H9 (cell line): ENCODE results near the gene DDX24. TPM values are rescaled to one million over a fixed set of nuclear protein-coding genes. Genes with fewer than 3 reads are reported as not detected.
"Not testable (repeated sequence)": the region's sequence is repeated elsewhere in the genome, so short reads cannot be mapped to it uniquely, and the experiment has no call there.

Source experiments
- DNase-seq: peaks from one replicate; pipeline ENCODE4 v3.0.0-alpha.2; 2017
- H2AFZ ChIP-seq: one replicate; pipeline ENCODE4 v1.6.1; 2013; ENCODE audit warnings: mild to moderate bottlenecking, low read length, control low read depth, moderate library complexity
- H2AK5ac ChIP-seq: 2 replicates; pipeline ENCODE4 v1.6.1; 2013; ENCODE audit warnings: low read length, control low read depth, mixed read lengths; ENCODE audit not compliant: insufficient read length
- H2BK120ac ChIP-seq: one replicate; pipeline ENCODE4 v1.6.1; 2013; ENCODE audit warnings: low read depth, mild to moderate bottlenecking, low read length, control low read depth, inconsistent platforms; ENCODE audit not compliant: poor library complexity, severe bottlenecking
- H2BK12ac ChIP-seq: 2 replicates; pipeline ENCODE4 v1.6.1; 2013; ENCODE audit warnings: low read length, control low read depth, mixed read lengths, low read depth; ENCODE audit not compliant: insufficient read length
- H2BK15ac ChIP-seq: 2 replicates; pipeline ENCODE4 v1.6.1; 2013; ENCODE audit warnings: low read depth, low read length, control low read depth
- H2BK20ac ChIP-seq: one replicate; pipeline ENCODE4 v1.6.1; 2013; ENCODE audit warnings: low read depth, mild to moderate bottlenecking, low read length, control low read depth, inconsistent platforms; ENCODE audit not compliant: poor library complexity, severe bottlenecking
- H2BK5ac ChIP-seq: 2 replicates; pipeline ENCODE4 v1.6.1; 2013; ENCODE audit warnings: low read length, control low read depth, mixed read lengths; ENCODE audit not compliant: insufficient read length
- H3K14ac ChIP-seq: 2 replicates; pipeline ENCODE4 v1.6.1; 2013; ENCODE audit warnings: low read length, control low read depth; ENCODE audit not compliant: insufficient read depth
- H3K18ac ChIP-seq: 2 replicates; pipeline ENCODE4 v1.6.1; 2013; ENCODE audit warnings: low read depth, mild to moderate bottlenecking, mixed read lengths, low read length, control low read depth; ENCODE audit not compliant: insufficient read length
- H3K23ac ChIP-seq: 2 replicates; pipeline ENCODE4 v1.6.1; 2013; ENCODE audit warnings: low read length, control low read depth, mixed read lengths, low read depth; ENCODE audit not compliant: insufficient read length
- H3K23me2 ChIP-seq: 2 replicates; pipeline ENCODE4 v1.6.1; 2013; ENCODE audit warnings: low read depth, mild to moderate bottlenecking, mixed read lengths, low read length, control low read depth; ENCODE audit not compliant: insufficient read length, poor library complexity, severe bottlenecking
- H3K27ac ChIP-seq: 2 replicates; pipeline ENCODE4 v1.5.1; 2013; ENCODE audit warnings: low read length, control low read depth, mixed read lengths, low read depth; ENCODE audit not compliant: insufficient read length
- H3K27me3 ChIP-seq: 2 replicates; pipeline ENCODE4 v1.6.1; 2013; ENCODE audit warnings: low read length, control low read depth, inconsistent platforms; ENCODE audit not compliant: insufficient read depth
- H3K4ac ChIP-seq: 2 replicates; pipeline ENCODE4 v1.6.1; 2013; ENCODE audit warnings: low read depth, mild to moderate bottlenecking, control low read depth, inconsistent platforms, low read length, moderate library complexity
- H3K4me1 ChIP-seq: 2 replicates; pipeline ENCODE4 v1.6.1; 2013; ENCODE audit warnings: low read length, control low read depth, inconsistent platforms; ENCODE audit not compliant: insufficient read depth
- H3K4me2 ChIP-seq: 2 replicates; pipeline ENCODE4 v1.6.1; 2013; ENCODE audit warnings: low read length, control low read depth, mixed read lengths; ENCODE audit not compliant: insufficient read length, insufficient read depth
- H3K56ac ChIP-seq: 2 replicates; pipeline ENCODE4 v1.6.1; 2013; ENCODE audit warnings: low read depth, mild to moderate bottlenecking, mixed read lengths, low read length, control low read depth; ENCODE audit not compliant: insufficient read length
- H3K79me1 ChIP-seq: 2 replicates; pipeline ENCODE4 v1.6.1; 2013; ENCODE audit warnings: low read depth, mild to moderate bottlenecking, moderate library complexity, low read length, control low read depth, inconsistent platforms; ENCODE audit not compliant: insufficient read depth, poor library complexity, severe bottlenecking
- H3K79me2 ChIP-seq: 2 replicates; pipeline ENCODE4 v1.6.1; 2013; ENCODE audit warnings: low read length, control low read depth, inconsistent platforms; ENCODE audit not compliant: insufficient read depth
- H3K9ac ChIP-seq: 2 replicates; pipeline ENCODE4 v1.6.1; 2013; ENCODE audit warnings: low read length, control low read depth, mixed read lengths; ENCODE audit not compliant: insufficient read length; ENCODE audit errors: extremely low read depth
- H3K9me3 ChIP-seq: one replicate; pipeline ENCODE4 v1.6.1; 2013; ENCODE audit warnings: low read depth, low read length, inconsistent platforms; ENCODE audit not compliant: control insufficient read depth
- H3T11ph ChIP-seq: one replicate; pipeline ENCODE4 v1.6.1; 2013; ENCODE audit warnings: mild to moderate bottlenecking, low read length, control low read depth, inconsistent platforms
- H4K20me1 ChIP-seq: one replicate; pipeline ENCODE4 v1.6.1; 2013; ENCODE audit not compliant: control insufficient read depth, insufficient read length, insufficient read depth
- H4K5ac ChIP-seq: 2 replicates; pipeline ENCODE4 v1.6.1; 2013; ENCODE audit warnings: low read depth, mild to moderate bottlenecking, mixed read lengths, low read length, control low read depth; ENCODE audit not compliant: insufficient read length
- H4K8ac ChIP-seq: replicated peaks from 2 replicates; pipeline ENCODE4 v1.6.1; 2013; ENCODE audit warnings: low read length, control low read depth, mixed read lengths, low read depth; ENCODE audit not compliant: insufficient read length
- H4K91ac ChIP-seq: 2 replicates; pipeline ENCODE4 v1.6.1; 2013; ENCODE audit warnings: low read depth, mild to moderate bottlenecking, moderate library complexity, mixed read lengths, low read length, control low read depth; ENCODE audit not compliant: insufficient read length
- H3K27ac Mint-ChIP-seq, 3 experiments: 2 replicates in 2 of 3; 3 replicates in 1 of 3; pipeline ENCODE4 v1.8.0; 2020 to 2021; ENCODE audit warnings: mixed read lengths in 3 of 3, mild to moderate bottlenecking in 1 of 3, moderate library complexity in 1 of 3
- H3K27me3 Mint-ChIP-seq: 2 replicates; pipeline ENCODE4 v1.8.0; 2021; ENCODE audit warnings: low read depth, mild to moderate bottlenecking, moderate library complexity, mixed read lengths
- H3K36me3 Mint-ChIP-seq, 3 experiments: 2 replicates in 2 of 3; 3 replicates in 1 of 3; pipeline ENCODE4 v1.8.0; 2020 to 2021; ENCODE audit warnings: low read depth in 3 of 3, mixed read lengths in 3 of 3; ENCODE audit not compliant: insufficient read depth in 1 of 3
- H3K4me1 Mint-ChIP-seq, 2 experiments: 2 replicates each; pipeline ENCODE4 v1.8.0; 2020; ENCODE audit warnings: mixed read lengths in 2 of 2
- H3K4me3 Mint-ChIP-seq, 2 experiments: 2 replicates in 1 of 2; 3 replicates in 1 of 2; pipeline ENCODE4 v1.8.0; 2020 to 2021; ENCODE audit warnings: mild to moderate bottlenecking in 2 of 2, mixed read lengths in 2 of 2, moderate library complexity in 1 of 2
- H3K9me3 Mint-ChIP-seq, 2 experiments: 2 replicates in 1 of 2; 3 replicates in 1 of 2; pipeline ENCODE4 v1.8.0; 2020; ENCODE audit warnings: mild to moderate bottlenecking in 2 of 2, mixed read lengths in 2 of 2, moderate library complexity in 1 of 2
- whole genome bisulfite sequencing: extraction: QIAGEN DNeasy Blood & Tissue Kit; methylation state at CpG from one replicate; pipeline ENCODE4 v1.1.7; 2013; ENCODE audit warnings: missing lambda C conversion rate, low lambda C conversion rate, mixed read lengths; ENCODE audit not compliant: insufficient read length; ENCODE audit errors: extremely low coverage; 5-methylcytosine and 5-hydroxymethylcytosine counted together
- total RNA-seq: library from RNA; stranded (reverse); gene quantifications from 2 replicates; pipeline ENCODE4 v1.2.1, GENCODE V29; 2021
- TF ChIP-seq, protein P1 (sequence below): fragments of 200-600 bp; sonication (generic); conservative IDR thresholded peaks from 3 replicates; pipeline ENCODE4 v1.8.0; 2021; ENCODE audit warnings: antibody characterized with exemption, mild to moderate bottlenecking

The DDX24 gene
- total RNA-seq, 1 experiment from 2014 or later, result 172 TPM

DNA sequence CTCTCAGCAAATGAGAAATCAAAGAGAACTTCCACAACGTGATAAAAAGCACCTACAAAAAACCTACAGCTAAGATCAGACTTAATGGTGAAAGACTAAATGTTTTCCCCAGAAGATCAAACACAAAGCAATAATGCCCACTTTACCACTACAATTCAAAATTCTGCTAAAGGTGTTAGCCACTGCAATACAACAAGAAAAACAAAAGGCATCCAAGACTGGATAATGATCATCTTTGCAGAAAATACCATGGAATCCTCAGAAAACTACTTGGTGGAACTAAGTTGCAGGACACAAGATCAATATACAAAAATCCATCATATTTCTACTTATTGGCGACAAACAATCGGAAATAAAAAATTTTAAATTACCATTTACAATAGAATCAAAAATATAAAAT, 6.5 kb downstream of the DDX24 start:
- Histone ChIP-seq H4K20me1 (peaks cover 3% of the 10 kb centered on the region), H3K23me2 (no peaks in the 10 kb centered on the region), H3K56ac (no peak overlapping the region), H3K4me1 (no peaks in the 10 kb centered on the region), H3K9ac (no peak overlapping the region), H3K27me3 (no peaks in the 10 kb centered on the region), H3K79me2 (peaks cover 34% of the 10 kb centered on the region), H2BK12ac (no peak overlapping the region), H3K18ac (no peak overlapping the region), H2AFZ (no peak overlapping the region), H3K79me1 (peaks cover 5% of the 10 kb centered on the region), H2BK20ac (no peak overlapping the region), H4K5ac (no peak overlapping the region), H3K27ac (no peak overlapping the region), H3K4me2 (no peak overlapping the region), H4K91ac (no peak overlapping the region), H2BK120ac (no peak overlapping the region), H2BK5ac (no peak overlapping the region), H3T11ph (no peak overlapping the region), H3K9me3 (no peaks in the 10 kb centered on the region), H2AK5ac (no peak overlapping the region), H3K14ac (no peak overlapping the region), H4K8ac (no peak overlapping the region), H3K4ac (no peak overlapping the region), H3K23ac (no peak overlapping the region), H2BK15ac (no peak overlapping the region)
- H3K27ac Mint-ChIP-seq, result no peak overlapping the region
- peaks cover 40 to 41% of the 10 kb centered on the region in 2 experiments for H3K9me3 Mint-ChIP-seq
- TF ChIP-seq, protein P1, sequence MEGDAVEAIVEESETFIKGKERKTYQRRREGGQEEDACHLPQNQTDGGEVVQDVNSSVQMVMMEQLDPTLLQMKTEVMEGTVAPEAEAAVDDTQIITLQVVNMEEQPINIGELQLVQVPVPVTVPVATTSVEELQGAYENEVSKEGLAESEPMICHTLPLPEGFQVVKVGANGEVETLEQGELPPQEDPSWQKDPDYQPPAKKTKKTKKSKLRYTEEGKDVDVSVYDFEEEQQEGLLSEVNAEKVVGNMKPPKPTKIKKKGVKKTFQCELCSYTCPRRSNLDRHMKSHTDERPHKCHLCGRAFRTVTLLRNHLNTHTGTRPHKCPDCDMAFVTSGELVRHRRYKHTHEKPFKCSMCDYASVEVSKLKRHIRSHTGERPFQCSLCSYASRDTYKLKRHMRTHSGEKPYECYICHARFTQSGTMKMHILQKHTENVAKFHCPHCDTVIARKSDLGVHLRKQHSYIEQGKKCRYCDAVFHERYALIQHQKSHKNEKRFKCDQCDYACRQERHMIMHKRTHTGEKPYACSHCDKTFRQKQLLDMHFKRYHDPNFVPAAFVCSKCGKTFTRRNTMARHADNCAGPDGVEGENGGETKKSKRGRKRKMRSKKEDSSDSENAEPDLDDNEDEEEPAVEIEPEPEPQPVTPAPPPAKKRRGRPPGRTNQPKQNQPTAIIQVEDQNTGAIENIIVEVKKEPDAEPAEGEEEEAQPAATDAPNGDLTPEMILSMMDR, result no peak
- H3K4me3 Mint-ChIP-seq, result no peak overlapping the region
- peaks cover 67 to 70% (median 69%) of the 10 kb centered on the region in 3 experiments for H3K36me3 Mint-ChIP-seq
- no peaks in the 10 kb centered on the region for H3K27me3 Mint-ChIP-seq
- DNase-seq, result no peak
- WGBS, result no CpG with 5 or more reads among the region's 3 CpGs
- H3K4me1 Mint-ChIP-seq, result peaks cover 15% of the 10 kb centered on the region in 2 experiments

DNA sequence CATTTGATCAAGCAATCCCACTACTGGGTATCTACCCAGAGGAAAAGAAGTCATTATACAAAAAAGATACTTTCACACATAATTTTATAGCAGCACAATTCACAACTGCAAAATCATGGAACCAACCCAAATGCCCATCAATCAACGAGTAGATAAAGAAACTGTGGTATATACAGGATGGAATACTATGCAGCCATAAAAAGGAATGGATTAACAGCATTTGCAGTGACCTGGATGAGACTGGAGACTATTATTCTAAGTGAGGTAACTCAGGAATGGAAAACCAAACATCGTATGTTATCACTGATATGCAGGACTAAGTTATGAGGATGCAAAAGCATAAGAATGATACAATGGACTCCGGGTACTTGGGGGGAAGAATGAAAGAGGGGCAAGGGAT, 8.9 kb downstream of the DDX24 start:
- H3K4me1 Mint-ChIP-seq, result peaks cover 7 to 12% of the 10 kb centered on the region in 2 experiments

More for the DNA sequence above, 8.9 kb downstream of the DDX24 start:
- H4K5ac ChIP-seq, H3K18ac ChIP-seq, H3T11ph ChIP-seq, H4K8ac ChIP-seq, H4K20me1 ChIP-seq, H3K4me3 Mint-ChIP-seq, H3K27me3 Mint-ChIP-seq, H3K9me3 ChIP-seq, H3K23ac ChIP-seq, DNase-seq, H3K23me2 ChIP-seq, H3K4me2 ChIP-seq, H3K56ac ChIP-seq, H2BK120ac ChIP-seq, H3K27ac Mint-ChIP-seq, H3K79me1 ChIP-seq, H3K27ac ChIP-seq, H4K91ac ChIP-seq, H2BK15ac ChIP-seq, H2AFZ ChIP-seq, H2BK20ac ChIP-seq, H2AK5ac ChIP-seq, H3K9ac ChIP-seq, H3K27me3 ChIP-seq, H2BK12ac ChIP-seq, H3K4ac ChIP-seq, H3K4me1 ChIP-seq, H2BK5ac ChIP-seq, H3K14ac ChIP-seq: not testable (repeated sequence)
- Mint-ChIP-seq H3K9me3 (peaks cover 50 to 61% of the 10 kb centered on the region in 2 experiments), H3K36me3 (peaks cover 60 to 72% (median 63%) of the 10 kb centered on the region in 3 experiments)
- H3K79me2 ChIP-seq, result peaks cover 15% of the 10 kb centered on the region; the same call in 1 of the 2 replicates
- no CpG with 5 or more reads among the region's 3 CpGs for WGBS
